HG02885 (cell line): ENCODE results near the gene MUC12.
"Not testable (repeated sequence)": the region's sequence is repeated elsewhere in the genome, so short reads cannot be mapped to it uniquely, and the experiment has no call there.

Experiments
- ATAC-seq: cut with Tn5 transposase; IDR thresholded peaks from one replicate; pipeline ENCODE4 v1.9.1; 2021; ENCODE audit warnings: mild to moderate bottlenecking; ENCODE audit not compliant: unreplicated experiment, poor library complexity

The MUC12 gene

DNA sequence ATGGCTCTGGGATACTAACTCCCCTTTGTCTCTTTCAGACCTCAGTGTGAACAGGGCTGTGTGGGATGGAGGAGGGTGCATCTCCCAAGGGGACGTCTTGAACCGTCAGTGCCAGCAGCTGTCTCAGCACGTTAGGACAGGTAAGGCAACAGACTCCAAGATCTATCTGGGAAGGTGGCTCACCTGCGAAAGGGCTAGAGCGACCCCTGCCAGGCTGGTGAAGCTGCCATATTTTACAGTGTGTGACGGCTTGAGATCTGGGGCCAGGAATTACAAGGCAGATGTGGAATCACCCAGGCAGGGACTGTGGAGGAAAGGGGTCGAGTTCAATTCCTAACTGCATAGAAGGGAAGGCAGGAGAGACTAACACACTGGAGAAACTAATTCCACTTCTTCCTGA, 61.7 kb downstream of the MUC12 start:
- no peak for ATAC-seq

DNA sequence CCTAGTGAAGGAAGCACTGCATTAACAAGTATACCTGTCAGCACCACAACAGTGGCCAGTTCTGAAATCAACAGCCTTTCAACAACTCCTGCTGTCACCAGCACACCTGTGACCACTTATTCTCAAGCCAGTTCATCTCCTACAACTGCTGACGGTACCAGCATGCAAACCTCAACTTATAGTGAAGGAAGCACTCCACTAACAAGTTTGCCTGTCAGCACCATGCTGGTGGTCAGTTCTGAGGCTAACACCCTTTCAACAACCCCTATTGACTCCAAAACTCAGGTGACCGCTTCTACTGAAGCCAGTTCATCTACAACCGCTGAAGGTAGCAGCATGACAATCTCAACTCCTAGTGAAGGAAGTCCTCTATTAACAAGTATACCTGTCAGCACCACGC, 66.6 kb downstream of the MUC12 start:
- ATAC-seq, result no peak

DNA sequence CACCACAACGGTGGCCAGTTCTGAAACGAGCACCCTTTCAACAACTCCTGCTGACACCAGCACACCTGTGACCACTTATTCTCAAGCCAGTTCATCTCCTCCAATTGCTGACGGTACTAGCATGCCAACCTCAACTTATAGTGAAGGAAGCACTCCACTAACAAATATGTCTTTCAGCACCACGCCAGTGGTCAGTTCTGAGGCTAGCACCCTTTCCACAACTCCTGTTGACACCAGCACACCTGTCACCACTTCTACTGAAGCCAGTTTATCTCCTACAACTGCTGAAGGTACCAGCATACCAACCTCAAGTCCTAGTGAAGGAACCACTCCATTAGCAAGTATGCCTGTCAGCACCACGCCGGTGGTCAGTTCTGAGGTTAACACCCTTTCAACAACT, 71.9 kb downstream of the MUC12 start:
- not testable (repeated sequence) for ATAC-seq

DNA sequence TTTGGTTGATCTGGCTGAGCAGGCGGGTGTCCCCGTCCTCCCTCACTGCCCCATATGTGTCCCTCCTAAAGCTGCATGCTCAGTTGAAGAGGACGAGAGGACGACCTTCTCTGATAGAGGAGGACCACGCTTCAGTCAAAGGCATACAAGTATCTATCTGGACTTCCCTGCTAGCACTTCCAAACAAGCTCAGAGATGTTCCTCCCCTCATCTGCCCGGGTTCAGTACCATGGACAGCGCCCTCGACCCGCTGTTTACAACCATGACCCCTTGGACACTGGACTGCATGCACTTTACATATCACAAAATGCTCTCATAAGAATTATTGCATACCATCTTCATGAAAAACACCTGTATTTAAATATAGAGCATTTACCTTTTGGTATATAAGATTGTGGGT, 89.0 kb downstream of the MUC12 start:
- ATAC-seq, result no peak

DNA sequence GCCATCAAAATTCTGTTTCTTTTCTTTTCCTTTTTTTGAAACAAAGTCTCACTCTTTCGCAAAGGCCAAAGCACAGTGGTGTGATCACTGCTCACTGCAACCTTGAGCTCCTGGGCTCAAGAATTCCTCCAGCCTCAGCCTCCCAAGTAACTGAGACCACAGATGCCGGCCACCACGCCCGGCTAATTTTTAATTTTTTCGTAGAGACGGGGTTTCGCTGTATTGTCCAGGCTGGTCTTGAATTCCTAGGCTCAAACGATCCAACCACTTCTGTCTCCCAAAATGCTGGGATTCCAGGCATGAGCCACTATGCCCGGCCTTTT, 90.2 kb downstream of the MUC12 start:
- ATAC-seq, result no peak

DNA sequence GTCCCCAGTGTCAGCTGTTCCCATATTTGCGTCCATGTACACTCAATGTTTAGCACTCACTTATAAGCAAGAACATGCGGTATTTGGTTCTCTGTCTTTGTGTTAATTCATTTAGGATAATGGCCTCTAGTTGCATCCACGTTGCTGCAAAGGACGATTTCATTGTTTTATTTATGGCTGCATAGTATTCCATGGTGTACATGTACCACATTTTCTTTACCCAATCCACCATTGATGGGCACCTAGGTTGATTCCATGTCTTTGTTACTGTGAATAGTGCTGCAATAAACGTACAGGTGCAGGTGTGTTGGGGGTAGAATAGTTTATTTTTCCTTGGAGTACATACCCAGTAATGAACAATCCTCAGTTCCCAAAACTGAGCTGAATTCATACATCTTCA, 91.6 kb downstream of the MUC12 start:
- no peak for ATAC-seq

DNA sequence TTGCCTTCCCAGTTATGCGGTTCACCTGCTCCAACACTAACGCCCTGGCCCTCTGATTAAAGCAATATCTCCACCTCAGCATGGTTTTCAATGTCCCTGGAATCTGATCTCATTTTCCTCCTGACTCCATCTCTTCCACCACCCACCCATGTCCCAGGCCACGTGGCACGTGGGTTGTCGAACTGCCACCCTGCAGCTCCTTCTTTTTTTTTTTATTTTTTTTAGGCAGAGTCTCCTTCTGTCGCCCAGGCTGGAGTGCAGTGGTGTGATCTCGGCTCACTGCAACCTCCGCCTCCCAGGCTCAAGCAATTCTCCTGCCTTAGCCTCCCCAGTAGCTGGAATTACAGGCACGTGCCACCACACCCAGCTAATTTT, 94.8 kb downstream of the MUC12 start:
- ATAC-seq, result not testable (repeated sequence)

DNA sequence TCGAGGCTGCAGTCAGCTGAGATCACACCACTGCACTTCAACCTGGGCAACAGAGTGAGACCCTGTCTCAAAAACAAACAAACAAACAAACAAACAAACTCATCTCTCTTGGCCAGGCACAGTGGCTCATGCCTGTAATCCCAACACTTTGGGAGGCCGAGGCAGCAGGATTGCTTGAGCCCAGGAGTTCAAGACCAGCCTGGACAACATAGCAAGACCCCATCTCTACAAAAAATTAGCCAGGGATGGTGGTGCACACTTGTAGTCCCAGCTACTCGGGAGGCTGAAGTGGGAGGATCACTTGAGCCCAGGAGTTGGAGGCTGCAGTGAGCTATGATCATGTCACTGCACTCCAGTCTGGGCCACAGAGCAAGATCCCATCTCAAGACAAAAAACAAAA, 95.8 kb downstream of the MUC12 start:
- ATAC-seq, result not testable (repeated sequence)

DNA sequence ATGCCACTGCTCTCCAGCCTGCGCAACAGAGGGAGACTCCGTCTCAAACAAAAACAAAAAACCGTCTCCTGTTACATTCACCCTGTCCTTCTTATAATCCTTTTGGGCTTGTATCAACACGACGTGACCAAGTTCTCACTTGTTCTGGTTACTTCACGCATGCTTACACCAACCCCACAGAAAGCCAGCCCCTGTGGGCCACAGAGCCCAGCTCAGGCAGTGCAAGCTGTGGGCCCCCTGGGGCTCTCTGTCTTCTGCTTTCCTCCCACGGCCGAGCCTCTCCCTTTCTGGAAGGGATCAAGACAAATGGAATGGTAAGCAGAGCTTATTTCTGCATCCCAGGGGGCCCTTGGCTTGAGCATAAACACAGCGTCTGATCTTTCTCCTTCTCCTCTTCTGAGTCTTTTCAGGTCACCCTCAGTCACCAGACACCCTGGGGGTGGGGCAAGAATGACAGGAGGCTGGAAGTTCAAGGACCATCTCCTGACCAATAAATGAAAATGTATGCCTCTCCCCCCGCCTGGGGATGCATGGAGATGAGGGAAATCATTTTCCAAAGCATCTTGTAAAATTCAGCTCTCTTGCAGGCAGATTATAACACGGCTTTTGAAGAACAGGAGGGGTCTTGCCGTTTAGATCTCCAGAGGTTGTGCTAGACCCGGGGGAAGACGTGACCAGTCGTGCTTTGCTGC, 96.9 kb downstream of the MUC12 start:
- ATAC-seq, result no peak

DNA sequence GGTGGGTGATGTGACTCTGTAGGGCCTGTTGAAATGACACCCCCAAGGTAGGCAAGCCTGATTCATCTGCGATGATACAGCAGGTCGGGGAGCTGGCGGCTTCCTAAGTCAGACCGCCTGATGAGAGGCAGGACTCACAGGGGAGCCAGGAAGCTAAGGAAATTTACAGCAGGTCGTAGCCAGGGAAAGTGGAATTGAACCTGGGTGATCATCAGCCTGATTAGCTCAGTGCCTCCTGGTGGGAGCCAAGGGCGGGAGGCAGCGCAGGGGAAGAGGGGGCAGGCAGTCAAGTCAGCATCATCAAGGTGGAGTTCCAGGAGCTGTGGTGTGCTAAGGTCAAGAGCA, 97.4 kb downstream of the MUC12 start:
- no peak for ATAC-seq

DNA sequence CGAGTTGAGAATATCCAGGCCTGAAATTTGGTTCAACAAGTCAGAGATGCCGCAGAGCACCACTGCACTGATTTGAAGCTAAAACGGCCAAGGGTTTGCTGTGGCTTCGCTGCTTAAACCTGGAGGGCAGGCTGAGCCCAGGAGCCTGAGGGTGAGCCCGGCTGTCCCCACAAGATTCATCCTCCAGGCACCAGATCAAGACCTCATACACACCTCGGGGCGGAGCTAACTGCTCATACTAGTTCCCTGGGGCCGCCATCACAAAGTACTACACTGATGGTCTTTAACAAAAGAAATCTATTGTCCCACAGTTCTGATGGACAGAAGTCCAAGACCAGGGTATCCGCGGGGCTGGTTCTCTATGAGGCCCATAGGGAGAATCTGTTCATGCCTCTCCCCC, 99.0 kb downstream of the MUC12 start:
- ATAC-seq, result no peak
